NCI-H2081 (cell line): ENCODE results near the gene ALG14.
A peak's percentile ranks its signal among the peaks of the same experiment; 100 is the strongest.
"Not testable (repeated sequence)": the region's sequence is repeated elsewhere in the genome, so short reads cannot be mapped to it uniquely, and the experiment has no call there.

Source experiments
- DNase-seq, 2 experiments: peaks; one replicate each; lab custom pipeline; 2025; lab: John Stamatoyannopoulos, UW

The ALG14 gene

GRCh38 chr1:95041491-95042165 lies 31.1 kb downstream of the ALG14 start:
- DNase-seq = peak; percentile 17 to 32

- no peak for DNase-seq
Observed at GRCh38 chr1:95040032-95040525, 32.7 kb downstream of the ALG14 start.

- no peak for DNase-seq
Observed at GRCh38 chr1:95039360-95040031, 33.3 kb downstream of the ALG14 start.

GRCh38 chr1:95035536-95035935 lies 37.2 kb downstream of the ALG14 start:
- no peak for DNase-seq

- no peak for DNase-seq
Observed at GRCh38 chr1:95034506-95034905, 38.2 kb downstream of the ALG14 start.

GRCh38 chr1:95033843-95034242 lies 38.9 kb downstream of the ALG14 start:
- DNase-seq = no peak

- DNase-seq = no peak
Observed at GRCh38 chr1:95029532-95029931, 43.2 kb downstream of the ALG14 start.

GRCh38 chr1:95028954-95029353 lies 43.8 kb downstream of the ALG14 start:
- no peak for DNase-seq

GRCh38 chr1:95027046-95027445 lies 45.7 kb downstream of the ALG14 start:
- DNase-seq = no peak

GRCh38 chr1:95023399-95024043 lies 49.2 kb downstream of the ALG14 start:
- no peak for DNase-seq

GRCh38 chr1:95022644-95022926 lies 50.2 kb downstream of the ALG14 start:
- no peak for DNase-seq

GRCh38 chr1:95021805-95022643 lies 50.7 kb downstream of the ALG14 start:
- no peak for DNase-seq

GRCh38 chr1:95021119-95021518 lies 51.6 kb downstream of the ALG14 start:
- DNase-seq = no peak

GRCh38 chr1:95019466-95019865 lies 53.3 kb downstream of the ALG14 start:
- DNase-seq = not testable (repeated sequence)

GRCh38 chr1:95018602-95019369 lies 54.0 kb downstream of the ALG14 start:
- no peak for DNase-seq

GRCh38 chr1:95017775-95018174 lies 55.0 kb downstream of the ALG14 start:
- DNase-seq = no peak

- DNase-seq = no peak
Observed at GRCh38 chr1:95015076-95015475, 57.7 kb downstream of the ALG14 start.

- peak; percentile 1 to 23 for DNase-seq
Observed at GRCh38 chr1:95013950-95014574, 58.7 kb downstream of the ALG14 start.

GRCh38 chr1:95012389-95012788 lies 60.4 kb downstream of the ALG14 start:
- no peak for DNase-seq

- no peak for DNase-seq
Observed at GRCh38 chr1:95010158-95010557, 62.6 kb downstream of the ALG14 start.

GRCh38 chr1:95007687-95008086 lies 65.1 kb downstream of the ALG14 start:
- DNase-seq = no peak
